HG03521 (cell line): ENCODE data around the gene PPTC7.
"Not testable (repeated sequence)": the region's sequence is repeated elsewhere in the genome, so short reads cannot be mapped to it uniquely, and the experiment has no call there.

Source experiments
- ATAC-seq: cut with Tn5 transposase; IDR thresholded peaks from one replicate; pipeline ENCODE4 v1.9.1; 2021; ENCODE audit warnings: mild to moderate bottlenecking, moderate library complexity; ENCODE audit not compliant: unreplicated experiment

PPTC7 gene

DNA sequence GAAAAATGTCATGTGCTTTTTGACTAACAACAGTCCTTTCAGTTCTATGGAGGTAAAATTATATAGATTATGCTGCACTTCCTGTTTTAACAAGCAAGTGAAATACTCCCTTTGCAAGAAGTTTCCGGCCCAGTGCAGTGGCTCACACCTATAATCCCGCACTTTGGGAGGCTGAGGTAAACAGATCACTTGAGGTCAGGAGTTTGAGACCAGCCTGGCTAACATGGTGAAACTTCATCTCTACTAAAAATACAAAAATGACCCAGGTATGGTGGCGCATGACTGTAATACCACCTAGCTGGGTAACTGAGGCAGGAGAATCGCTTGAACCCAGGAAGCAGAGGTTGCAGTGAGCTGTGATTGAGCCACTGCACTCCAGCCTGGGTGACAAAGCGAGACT is 20.7 kb downstream of the PPTC7 start:
- not testable (repeated sequence) for ATAC-seq

DNA sequence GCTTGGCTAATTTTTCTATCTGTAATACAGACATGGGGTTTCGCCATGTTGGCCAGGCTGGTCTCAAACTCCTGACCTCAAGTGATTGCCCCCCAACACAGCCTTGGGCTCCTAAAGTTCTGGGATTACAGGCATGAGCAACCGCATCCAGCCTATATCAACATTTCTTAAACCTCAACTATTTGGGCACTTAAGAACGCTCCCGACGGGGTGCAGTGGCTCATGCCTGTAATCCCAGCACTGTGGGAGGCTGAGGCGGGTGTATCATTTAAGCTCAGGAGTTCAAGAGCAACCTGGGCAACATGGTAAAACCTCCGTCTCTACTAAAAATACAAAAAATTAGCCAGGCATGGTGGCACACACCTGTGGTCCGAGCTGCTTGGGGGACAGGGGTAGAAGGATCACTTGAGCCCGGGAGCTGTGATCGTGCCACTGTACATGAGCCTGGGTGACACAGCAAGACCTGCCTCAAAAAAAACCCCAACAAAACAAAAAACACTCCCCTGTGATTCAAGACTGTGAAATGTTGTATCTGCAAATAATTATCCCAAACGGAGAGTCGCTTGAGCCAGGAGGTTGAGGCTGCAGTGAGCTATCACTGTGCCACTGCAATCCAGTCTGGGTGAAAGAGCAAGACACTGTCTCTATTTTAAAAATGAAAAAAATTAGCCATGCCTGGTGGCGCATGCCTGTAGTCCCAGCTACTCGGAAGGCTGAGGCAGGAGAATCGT is 21.5 kb downstream of the PPTC7 start:
- ATAC-seq: no peak

DNA sequence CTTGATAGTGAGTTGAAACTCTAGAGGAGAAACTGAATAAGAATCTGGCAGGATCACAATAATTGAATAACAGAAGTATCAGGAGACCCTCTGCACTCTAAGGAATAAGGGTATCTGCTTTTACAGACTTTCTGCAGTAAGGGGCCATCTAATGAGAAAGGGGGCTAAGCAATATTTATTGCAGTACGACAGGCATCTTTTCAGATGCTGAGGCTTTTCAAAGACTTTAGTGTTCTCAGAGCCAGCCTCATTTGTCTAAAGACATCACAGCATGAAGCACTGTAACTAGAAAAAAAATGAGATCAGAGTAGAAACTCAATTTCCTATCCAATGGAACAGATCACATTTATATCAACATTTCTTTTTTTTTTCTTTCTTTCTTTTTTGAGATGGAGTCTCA is 22.2 kb downstream of the PPTC7 start:
- no peak for ATAC-seq

DNA sequence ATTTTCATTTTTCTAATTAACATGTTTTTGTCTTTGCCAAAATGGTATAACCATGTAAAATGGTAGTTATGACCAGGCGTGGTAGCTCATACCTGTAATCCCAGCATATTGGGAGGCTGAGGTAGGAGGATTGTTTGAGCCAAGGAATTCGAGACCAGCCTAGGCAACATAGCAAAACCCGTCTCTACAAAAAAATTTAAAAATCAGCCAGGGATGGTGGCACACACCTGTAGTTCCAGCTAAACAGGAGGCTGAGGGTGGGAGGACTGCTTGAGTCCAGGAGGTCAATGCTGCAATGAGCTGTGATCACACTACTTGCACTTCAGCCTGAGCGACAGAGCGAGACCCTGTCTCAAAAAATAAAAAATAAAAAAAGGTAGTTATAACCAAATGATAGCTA is 23.1 kb downstream of the PPTC7 start:
- no peak for ATAC-seq

DNA sequence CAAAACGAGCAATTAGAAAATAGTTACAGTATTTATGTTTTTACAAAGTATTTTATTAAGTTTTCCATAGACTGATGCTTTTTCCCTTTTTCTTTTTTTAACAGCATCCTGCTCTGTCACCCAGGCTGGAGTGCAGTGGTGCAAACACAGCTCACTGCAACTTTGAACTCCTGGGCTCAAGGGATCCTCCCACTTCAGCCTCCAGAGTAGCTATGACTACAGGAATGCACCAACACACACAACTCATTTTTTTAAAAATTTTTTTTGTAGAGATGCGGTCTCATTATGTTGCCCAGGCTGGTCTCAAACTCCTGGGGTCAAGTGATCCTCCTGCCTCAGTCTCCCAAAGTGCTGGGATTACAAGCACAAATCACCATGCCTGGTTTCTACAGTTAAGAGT is 24.2 kb downstream of the PPTC7 start:
- not testable (repeated sequence) for ATAC-seq

DNA sequence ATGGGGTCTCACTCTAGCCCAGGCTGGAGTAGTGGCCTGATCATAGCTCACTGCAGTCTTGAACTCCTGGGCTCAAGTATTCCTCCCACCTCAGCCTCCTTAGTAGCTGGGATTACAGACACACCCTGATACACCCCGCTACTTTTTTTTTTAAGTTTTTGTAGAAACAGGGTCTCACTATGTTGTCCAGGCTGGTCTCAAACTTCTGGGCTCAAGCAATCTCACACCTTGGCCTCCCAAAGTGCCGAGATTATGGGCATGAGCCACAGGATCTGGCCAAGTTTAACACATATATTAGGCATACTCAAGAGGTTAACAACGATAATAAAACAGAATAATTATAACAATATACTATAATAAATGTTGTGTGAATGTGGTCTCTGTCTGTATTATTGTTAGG is 25.8 kb downstream of the PPTC7 start:
- ATAC-seq: no peak

DNA sequence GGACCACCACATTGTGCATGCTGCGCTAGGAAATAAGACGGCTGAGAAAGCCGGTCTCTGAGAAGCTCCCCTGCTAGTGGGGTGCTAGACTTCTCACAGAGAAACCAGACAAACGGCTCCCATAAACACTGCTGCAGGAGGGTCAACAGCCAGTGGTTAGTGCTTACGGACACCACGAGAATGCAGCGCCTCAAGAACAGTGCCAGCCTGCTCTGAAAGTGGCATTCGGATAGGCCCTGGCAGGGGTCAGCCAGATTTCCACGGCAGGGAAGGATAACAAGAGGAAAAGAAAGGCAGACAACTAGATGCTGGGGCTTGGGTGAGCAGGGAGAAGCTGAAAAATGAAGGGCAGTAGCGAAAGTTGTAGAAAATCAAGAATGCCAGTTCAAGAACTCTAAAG is 26.4 kb downstream of the PPTC7 start:
- ATAC-seq: no peak

DNA sequence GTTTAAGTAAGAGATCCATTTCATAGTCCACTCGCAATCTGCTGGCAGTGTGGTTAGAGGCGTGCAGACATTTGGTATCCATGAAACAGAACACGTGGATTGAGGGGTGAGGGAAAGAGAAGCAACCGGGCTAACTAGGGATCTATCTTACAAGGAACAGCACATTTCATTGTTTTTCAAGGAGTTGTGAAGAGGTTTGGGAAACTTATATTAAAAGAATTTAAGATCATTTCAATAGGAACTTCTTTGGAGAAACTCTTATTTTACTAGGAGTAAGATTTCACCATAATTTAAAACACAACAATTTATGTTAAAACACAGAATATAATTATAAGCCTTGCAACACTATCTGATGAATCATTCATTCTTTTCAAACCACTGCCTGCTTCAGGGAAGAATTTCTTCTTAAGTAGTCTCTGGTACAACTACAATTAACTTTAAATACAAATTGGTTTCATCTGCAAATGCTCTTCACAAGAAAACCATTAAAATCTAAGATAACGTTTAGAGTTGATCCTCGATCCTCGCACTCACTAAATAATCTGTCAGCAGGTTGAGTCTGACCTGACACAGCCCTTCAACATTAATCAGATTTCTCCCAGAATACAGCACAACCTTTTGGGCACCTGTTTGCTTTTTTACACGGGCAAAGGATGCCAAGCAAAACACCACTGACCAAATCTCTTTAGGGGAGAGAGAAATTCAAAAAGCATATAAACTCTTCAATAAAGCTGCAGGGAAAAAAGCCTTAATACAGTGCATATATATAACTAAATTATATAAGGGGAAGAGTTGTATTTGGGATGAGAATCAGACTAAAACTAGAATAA is 27.3 kb downstream of the PPTC7 start:
- no peak for ATAC-seq

DNA sequence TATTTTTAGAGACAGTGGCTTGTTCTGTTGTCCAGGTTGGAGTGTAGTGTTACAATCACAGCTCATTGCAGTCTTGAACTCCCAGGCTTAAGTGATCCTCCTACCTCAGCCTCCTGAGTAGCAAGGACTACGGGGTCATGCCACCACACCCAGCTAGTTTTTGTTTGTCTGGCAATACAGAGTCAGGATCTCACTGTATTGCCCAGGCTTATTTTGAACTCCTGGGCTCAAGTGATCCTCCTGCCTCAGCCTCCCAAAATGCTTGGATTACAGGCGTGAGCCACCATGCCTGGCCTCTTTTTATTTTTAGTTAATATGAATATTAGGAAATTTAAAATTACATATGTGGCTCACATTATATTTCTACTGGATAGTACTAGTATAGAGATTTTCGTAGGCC is 28.9 kb downstream of the PPTC7 start:
- ATAC-seq: no peak

DNA sequence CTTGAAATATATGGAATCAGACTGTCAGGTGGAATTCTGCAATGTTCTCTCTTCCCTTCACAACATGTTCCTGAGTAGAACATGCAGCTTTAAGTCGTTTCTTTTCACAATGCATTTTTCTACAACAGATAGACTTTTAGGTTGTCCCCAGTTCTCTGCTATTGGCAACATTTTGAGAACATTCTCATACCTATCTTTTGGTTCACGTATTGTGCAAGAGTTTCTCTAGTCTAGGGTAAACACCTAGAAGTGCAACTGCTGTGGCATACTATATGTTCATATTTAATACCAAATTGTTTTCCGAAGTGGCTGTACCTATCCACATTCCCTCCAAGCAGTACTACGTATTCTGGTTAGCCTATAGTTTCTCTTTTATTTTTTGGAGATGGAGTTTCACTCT is 32.1 kb downstream of the PPTC7 start:
- ATAC-seq: no peak

DNA sequence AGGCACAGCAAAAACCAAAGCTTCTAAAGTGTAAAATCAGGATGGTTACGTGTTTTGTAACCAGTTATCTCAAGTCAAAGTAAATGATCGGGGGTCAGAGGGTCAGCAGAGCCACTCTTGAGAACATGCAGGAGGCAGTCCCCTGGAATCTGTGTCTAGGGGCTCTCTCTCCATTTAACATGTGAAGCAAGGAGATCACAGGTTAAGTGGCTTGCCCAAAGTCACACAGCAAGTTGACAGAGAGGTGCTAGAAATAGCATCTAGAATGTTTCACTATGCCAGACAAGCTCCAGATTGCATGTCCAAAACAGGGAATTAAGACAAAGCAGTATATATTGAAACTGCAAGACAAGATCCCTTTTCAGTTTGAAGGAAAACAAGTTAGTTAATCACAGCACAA is 33.4 kb downstream of the PPTC7 start:
- no peak for ATAC-seq

DNA sequence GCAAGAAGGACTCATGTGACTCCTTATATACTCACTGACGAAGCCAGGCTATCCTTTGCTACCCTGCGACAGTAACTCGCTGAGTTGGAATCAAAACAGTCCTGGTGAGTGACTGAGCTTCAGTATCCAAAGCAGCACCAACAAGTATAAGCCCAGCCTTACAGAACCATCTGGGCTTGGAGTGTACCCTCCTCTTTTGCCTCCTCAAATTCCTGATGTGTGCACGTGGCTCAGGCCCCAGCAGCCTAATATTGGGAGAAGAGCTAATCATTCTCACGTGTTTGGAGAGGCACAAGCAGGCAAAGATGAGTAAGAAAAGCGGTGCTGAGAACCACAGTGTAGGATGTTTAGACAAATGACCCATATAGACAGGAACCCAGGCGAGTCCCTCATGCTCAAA is 34.4 kb downstream of the PPTC7 start:
- no peak for ATAC-seq

DNA sequence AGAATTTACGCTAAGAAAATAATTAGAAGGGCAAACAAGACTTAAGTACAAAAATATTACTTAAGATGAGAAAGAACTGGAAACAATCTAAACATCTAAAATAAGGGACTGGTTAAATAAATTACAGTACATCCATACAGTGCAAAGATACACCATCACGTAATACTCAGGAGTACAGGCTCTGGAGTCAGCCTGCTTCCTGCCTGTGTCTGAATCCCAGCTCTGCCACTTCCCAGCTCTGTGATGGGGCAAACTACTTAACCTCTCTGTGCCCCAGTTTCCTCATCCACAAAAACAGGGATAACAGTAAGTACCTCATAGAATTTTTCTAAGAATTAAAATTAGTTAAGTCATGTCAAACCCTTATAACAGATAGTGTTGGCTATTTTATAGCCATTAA is 36.0 kb downstream of the PPTC7 start:
- ATAC-seq: no peak

DNA sequence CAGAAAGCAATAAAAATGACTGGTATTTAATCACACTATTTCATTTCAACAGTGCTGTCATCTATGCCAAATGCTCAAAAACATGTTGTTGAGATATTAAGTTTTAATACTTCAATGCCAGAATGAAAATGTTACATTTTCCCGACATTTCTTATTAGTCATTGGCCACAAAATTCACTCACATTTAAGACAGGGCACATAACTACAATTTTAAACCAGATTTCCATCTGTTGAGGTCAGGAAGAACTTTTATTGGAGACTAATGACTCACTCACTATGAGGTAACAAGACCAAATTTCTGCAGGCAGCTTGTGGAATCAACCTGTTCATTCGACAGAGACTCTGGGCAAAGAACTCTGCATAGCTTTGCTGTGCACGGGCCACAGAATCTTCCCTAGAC is 36.8 kb downstream of the PPTC7 start:
- no peak for ATAC-seq

DNA sequence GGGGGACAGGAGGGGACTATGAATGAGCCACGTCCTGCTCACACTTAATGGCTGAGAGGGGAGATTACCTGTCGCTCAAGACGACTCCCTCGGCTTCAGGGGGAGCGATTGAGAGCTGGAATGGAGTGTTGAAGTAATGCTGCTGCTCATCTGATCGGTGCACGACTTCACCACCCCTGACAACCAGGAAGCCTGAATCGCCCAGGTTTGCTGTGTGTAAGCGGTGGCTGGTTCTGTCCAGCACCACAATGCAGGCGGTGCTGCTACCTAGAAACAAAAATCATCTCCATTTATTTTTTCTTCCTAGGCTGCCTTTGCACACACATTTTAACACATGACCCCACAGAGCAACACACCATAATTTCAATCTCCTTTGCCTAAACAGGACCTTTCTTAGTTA is 37.3 kb downstream of the PPTC7 start:
- ATAC-seq: no peak

DNA sequence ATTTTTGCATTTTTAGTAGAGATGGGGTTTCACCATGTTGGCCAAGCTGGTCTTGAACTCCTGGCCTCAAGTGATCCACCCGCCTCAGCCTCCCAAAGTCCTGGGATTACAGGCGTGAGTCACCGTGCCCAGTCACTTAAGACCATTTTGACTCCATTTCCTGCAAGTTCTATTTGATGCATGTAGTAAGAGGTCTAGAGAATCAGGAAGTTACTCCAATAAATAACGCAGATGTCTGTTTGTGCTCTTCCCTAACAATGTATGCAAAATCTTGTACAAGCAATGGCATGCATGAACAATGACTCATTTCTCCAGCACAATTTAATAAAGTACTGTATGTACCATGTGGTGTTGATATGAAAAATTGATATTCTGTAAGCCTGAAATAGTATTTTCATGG is 37.9 kb downstream of the PPTC7 start:
- not testable (repeated sequence) for ATAC-seq

DNA sequence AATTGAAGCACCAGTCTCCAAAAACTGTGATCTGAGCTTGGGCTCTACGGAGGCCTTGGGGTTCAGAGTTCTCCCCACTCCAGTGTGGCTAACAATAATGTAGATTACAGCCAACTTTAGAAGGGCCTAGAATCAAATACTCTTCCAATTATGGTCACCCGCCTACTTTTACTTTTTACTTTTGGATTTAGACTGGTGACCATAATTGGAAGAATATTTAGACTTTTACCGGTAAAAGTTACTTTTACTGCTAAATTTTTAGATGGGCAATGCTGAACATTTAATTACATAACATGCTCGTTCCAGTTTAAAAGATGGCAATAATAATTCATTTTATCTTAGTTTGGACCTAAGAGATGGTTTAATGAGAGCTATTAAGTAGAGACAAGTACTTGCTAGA is 39.2 kb downstream of the PPTC7 start:
- no peak for ATAC-seq

DNA sequence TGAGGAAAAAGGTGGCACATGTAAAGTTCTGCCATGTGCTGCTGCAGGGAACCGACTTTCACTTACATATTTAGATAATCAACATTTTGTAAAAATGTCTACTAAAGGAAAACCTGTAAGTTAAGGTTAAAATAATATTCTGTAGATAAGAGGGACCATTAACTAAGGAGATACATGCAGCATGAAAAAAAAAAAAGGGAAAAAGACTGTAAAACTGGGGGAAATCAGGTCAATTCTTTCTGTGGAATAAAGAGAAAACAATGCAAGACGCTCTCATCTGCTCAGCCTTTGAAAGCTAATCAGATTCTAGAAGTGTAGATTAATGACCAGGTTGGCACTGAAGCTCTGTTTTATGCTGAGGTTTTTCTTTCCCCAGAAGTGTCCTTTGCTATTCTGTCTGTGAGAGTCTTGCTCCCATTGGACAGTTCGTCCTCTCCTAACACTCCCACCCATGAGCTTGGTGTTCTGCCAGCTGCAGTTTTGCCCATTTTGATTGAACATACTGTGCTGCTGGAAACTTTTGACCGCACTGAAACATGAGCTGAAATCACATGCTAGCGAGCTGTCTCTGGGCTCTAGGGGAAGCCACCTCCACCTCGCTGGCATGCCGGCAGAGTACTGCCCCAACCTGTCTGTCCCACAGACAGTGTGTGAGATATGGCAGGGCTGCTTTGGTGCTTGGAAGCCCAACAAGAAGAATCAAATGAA is 39.7 kb downstream of the PPTC7 start:
- no peak for ATAC-seq

DNA sequence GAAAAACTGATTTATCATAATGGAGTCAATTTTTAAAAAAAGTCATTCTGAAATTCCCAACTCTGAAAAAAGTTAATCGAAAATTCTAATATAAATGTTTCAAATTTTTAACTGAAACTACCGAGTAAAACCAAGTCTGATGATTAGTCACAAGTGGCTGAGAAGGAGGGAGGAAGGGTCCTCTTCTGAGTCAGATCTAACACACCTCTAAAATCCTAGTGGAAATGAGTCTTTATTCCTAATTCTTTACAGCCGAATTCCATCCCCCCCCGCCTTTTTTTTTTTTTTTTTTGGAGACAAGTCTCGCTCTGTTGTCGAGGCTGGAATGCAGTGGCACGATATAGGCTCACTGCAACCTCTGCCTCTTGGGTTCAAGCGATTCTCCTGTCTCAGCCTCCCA is 43.1 kb downstream of the PPTC7 start:
- no peak for ATAC-seq

DNA sequence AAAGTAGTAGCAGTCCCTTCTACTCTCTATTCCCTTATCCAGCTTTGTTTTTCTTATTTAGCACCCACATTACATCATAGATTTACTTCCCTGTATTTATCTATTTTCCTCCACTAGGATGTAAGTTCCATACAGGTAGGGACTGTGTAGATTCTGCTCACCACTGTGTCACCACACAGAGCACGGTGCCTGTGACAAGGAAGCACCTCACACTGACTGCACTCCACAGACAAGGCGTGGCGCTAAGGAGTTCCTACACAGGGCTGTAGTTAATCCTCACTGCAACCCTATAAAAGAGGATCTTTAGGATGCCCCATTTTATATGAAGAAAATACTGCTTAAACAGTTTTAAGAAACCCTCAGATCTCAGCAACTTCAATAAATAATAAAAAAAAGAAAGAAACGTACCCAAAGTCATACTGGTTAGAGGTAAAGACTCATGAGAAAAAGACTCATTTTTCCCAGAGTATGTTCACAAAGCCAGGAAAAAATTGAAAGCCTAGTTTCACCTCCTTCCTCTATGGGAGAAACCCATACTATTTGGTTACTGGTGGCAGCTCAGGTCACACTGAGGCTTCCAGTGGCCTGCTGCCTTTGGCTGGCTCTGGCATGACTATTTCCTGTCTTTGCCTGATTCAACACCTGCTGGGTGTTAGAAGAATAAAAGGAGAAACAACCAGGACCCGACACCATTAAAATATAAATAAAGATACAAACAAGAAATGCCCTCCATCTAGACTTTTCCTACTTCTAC is 44.1 kb downstream of the PPTC7 start:
- no peak for ATAC-seq
